K562 (cell line): Measurements from ENCODE around the gene KYAT1. TPM values are rescaled to one million over a fixed set of nuclear protein-coding genes. Genes with fewer than 3 reads are reported as not detected.
A peak's percentile ranks its signal among the peaks of the same experiment; 100 is the strongest.

ENCODE experiments used
- ATAC-seq: fragments of 200-7000 bp; cut with Tn5 transposase; 3 replicates; pipeline ENCODE4 v1.9.1; 2020; ENCODE audit warnings: moderate library complexity
- BruUV-seq: library from RNA; stranded (reverse); fragments of 400-500 nt; replicated peaks from 2 replicates; lab custom pipeline; 2021; lab: Mats Ljungman, UMichigan
- CTCF ChIA-PET: fragments of 300-600 bp; formaldehyde crosslinking; extraction: SDS; loops from one replicate; lab custom pipeline; 2021; ENCODE audit warnings: low intra/inter-chr PET ratio; lab: Yijun Ruan, JAX
- POLR2A ChIA-PET: fragments of 300-600, 350-650 bp; sonication (Branson Sonifier 250); formaldehyde crosslinking; extraction: SDS; loops from one replicate; lab custom pipeline; 2021; ENCODE audit warnings: antibody characterized with exemption, inconsistent platforms; lab: Yijun Ruan, JAX
- DNase-seq, 4 experiments: peaks; one replicate each; pipeline versions ENCODE4 v3.0.0 to v3.0.0-alpha.2; 2011 to 2018; ENCODE audit warnings: low spot score in 3 of 4, mixed read lengths in 3 of 4; ENCODE audit errors: extremely low read depth in 1 of 4
- FAIRE-seq: peaks from 2 replicates; lab custom pipeline; 2011; peaks lifted over from hg19 to GRCh38; lab: Jason Lieb, UNC
- H2AFZ ChIP-seq: 2 replicates; pipeline ENCODE4 v1.6.0; 2011; ENCODE audit warnings: low read depth, low read length, control low read depth, inconsistent platforms
- H3K27ac ChIP-seq: fragments of 200-600 bp; 3 replicates; pipeline ENCODE4 v1.8.0; 2011; ENCODE audit warnings: low read depth, mild to moderate bottlenecking, control low read depth, inconsistent platforms, low read length, moderate library complexity, mixed read lengths; ENCODE audit errors: extremely low read depth
- H3K27me3 ChIP-seq, 2 experiments: fragments of 300-600 bp in 1 of 2; 2 replicates in 1 of 2; 3 replicates in 1 of 2; pipeline versions ENCODE4 v1.6.0 to v1.8.0; 2011; ENCODE audit warnings: inconsistent platforms in 2 of 2, low read length in 2 of 2, mild to moderate bottlenecking in 1 of 2, mixed read lengths in 1 of 2, moderate library complexity in 1 of 2; ENCODE audit not compliant: control insufficient read depth in 2 of 2, insufficient read depth in 2 of 2
- H3K36me3 ChIP-seq: fragments of 300-600 bp; 3 replicates; pipeline ENCODE4 v1.8.0; 2011; ENCODE audit warnings: mild to moderate bottlenecking, low read length, inconsistent platforms; ENCODE audit not compliant: control insufficient read depth, insufficient read depth
- H3K4me1 ChIP-seq, 2 experiments: fragments of 200-600 bp in 1 of 2; replicated peaks in 1 of 2; 2 replicates in 1 of 2; 3 replicates in 1 of 2; pipeline versions ENCODE4 v1.5.1 to v1.8.0; 2011; ENCODE audit warnings: inconsistent platforms in 2 of 2, low read length in 2 of 2, mild to moderate bottlenecking in 1 of 2, mixed read lengths in 1 of 2, moderate library complexity in 1 of 2; ENCODE audit not compliant: control insufficient read depth in 2 of 2, insufficient read depth in 2 of 2
- H3K4me2 ChIP-seq: 2 replicates; pipeline ENCODE4 v1.6.1; 2011; ENCODE audit warnings: low read length, control low read depth, inconsistent platforms, mixed read lengths; ENCODE audit not compliant: insufficient read depth
- H3K4me3 ChIP-seq: fragments of 200-600 bp; sonication (generic), shearing (Covaris generic); 2 replicates; pipeline ENCODE4 v1.5.1; 2016; ENCODE audit warnings: control low read depth, inconsistent platforms
- H3K79me2 ChIP-seq: fragments of 200-600 bp; 3 replicates; pipeline ENCODE4 v1.8.0; 2011; ENCODE audit warnings: low read length, inconsistent platforms; ENCODE audit not compliant: control insufficient read depth, insufficient read depth
- H3K9ac ChIP-seq, 2 experiments: 2 replicates each; pipeline versions ENCODE4 v1.6.0 to v1.6.1; 2011; ENCODE audit warnings: low read depth in 2 of 2, low read length in 2 of 2, control low read depth in 1 of 2, inconsistent platforms in 1 of 2, mild to moderate bottlenecking in 1 of 2, mixed read lengths in 1 of 2; ENCODE audit not compliant: insufficient read depth in 1 of 2
- H3K9me1 ChIP-seq: one replicate; pipeline ENCODE4 v1.6.0; 2011; ENCODE audit warnings: inconsistent platforms, mild to moderate bottlenecking, low read length, moderate library complexity; ENCODE audit not compliant: control insufficient read depth, insufficient read depth
- H3K9me3 ChIP-seq: replicated peaks from 2 replicates; pipeline ENCODE4 v1.5.1; 2011; ENCODE audit warnings: low read depth, low read length, inconsistent platforms; ENCODE audit not compliant: control insufficient read depth, insufficient read depth
- H4K20me1 ChIP-seq: replicated peaks from 2 replicates; pipeline ENCODE4 v1.6.1; 2011; ENCODE audit warnings: low read length, inconsistent platforms, mixed read lengths; ENCODE audit not compliant: control insufficient read depth, insufficient read depth
- CBX3 ChIP-seq, 2 experiments: IDR thresholded peaks; 1 replicate in 1 of 2; 2 replicates in 1 of 2; pipeline ENCODE4 v1.6.1; 2012; ENCODE audit warnings: inconsistent platforms in 2 of 2, low read length in 2 of 2, borderline replicate concordance in 1 of 2, control low read depth in 1 of 2
- HLTF ChIP-seq: fragments of 450-650 bp; IDR thresholded peaks from 2 replicates; pipeline ENCODE4 v1.6.1; 2016
- NUFIP1 ChIP-seq: fragments of 450-650 bp; IDR thresholded peaks from 2 replicates; pipeline ENCODE4 v1.6.1; 2018; ENCODE audit not compliant: partially characterized antibody
- RBM25 ChIP-seq: fragments of 200-400 bp; formaldehyde crosslinking; IDR thresholded peaks from 2 replicates; pipeline ENCODE4 v1.6.1; 2018; ENCODE audit warnings: low read length, low read depth, moderate library complexity; ENCODE audit not compliant: severe bottlenecking
- TAF7 ChIP-seq: fragments of 450-650 bp; IDR thresholded peaks from 2 replicates; pipeline ENCODE4 v1.6.1; 2016; ENCODE audit warnings: missing genetic modification characterization, missing compliant biosample characterization
- WHSC1 ChIP-seq: IDR thresholded peaks from one replicate; pipeline ENCODE4 v1.6.1; 2012; ENCODE audit warnings: low read length, control low read depth, inconsistent platforms
- ZNF184 ChIP-seq: sonication (generic); formaldehyde crosslinking; IDR thresholded peaks from 2 replicates; pipeline ENCODE4 v1.5.0; 2020; ENCODE audit warnings: missing genetic modification reagents
- WGBS: fragments of 100-300 bp; shearing (Covaris generic); methylation state at CpG from one replicate; pipeline ENCODE4 v1.1.6; 2016; ENCODE audit warnings: low coverage, mixed read lengths; ENCODE audit not compliant: insufficient coverage; ENCODE audit errors: missing lambda C conversion rate; 5-methylcytosine and 5-hydroxymethylcytosine counted together
- in situ Hi-C: fragments of 300-500 bp; cut with MboI; formaldehyde crosslinking; loops from 4 replicates; pipeline ENCODE4 v1.15.0; 2018; ENCODE audit warnings: inconsistent platforms, mixed read lengths
- intact Hi-C: fragments of 100-400 bp; cut with micrococcal nuclease; formaldehyde crosslinking; loops from 2 replicates; pipeline ENCODE4 v1.14.2; 2022
- polyA plus RNA-seq, 8 experiments: library from polyadenylated mRNA; depleted of rRNA in 4 of 8; stranded (reverse) in 5 of 8; unstranded in 3 of 8; fragments of >200 nt; fragmentation: Nextera tagmentation in 2 of 8; fragmentation: Illumina TruSeq in 1 of 8; extraction: Ambion mirVana in 2 of 8; extraction: Trizol in 1 of 8; gene quantifications; 2 replicates each; pipeline versions ENCODE4 v1.2.1 to v1.2.3, GENCODE V29; 2011 to 2014; ENCODE audit warnings: inconsistent platforms in 1 of 8, missing spikeins in 1 of 8
- total RNA-seq, 7 experiments: library from RNA; depleted of rRNA in 6 of 7; stranded (reverse); fragments of >200 nt in 6 of 7; fragmentation: Illumina TruSeq in 2 of 7; extraction: Trizol in 2 of 7; gene quantifications; 2 replicates each; pipeline versions ENCODE4 v1.2.1 to v1.2.3, GENCODE V29; 2011 to 2021; ENCODE audit warnings: low replicate concordance in 1 of 7

KYAT1 gene
- total and polyA plus RNA-seq, 9 of the 15 experiments (the other 6 are each of a cell fraction or from before 2014, with no cell fraction given) = 6.4 to 16.8 (median 11.1) TPM

GRCh38 chr9:128785427-128785826, 96.3 kb downstream of the KYAT1 start:
- WGBS = 81% methylated on average over 3 of the region's 6 CpGs
- H3K27me3 ChIP-seq = no peaks in the 10 kb centered on the region
- peaks cover 7% of the 10 kb centered on the region for H3K9me3 ChIP-seq
- H2AFZ ChIP-seq = no peak overlapping the region
- no peak overlapping the region for H3K9ac ChIP-seq
- peaks cover 22% of the 10 kb centered on the region for H3K79me2 ChIP-seq
- BruUV-seq = no TSS peak
- H3K4me3 ChIP-seq = no peak overlapping the region
- no peak overlapping the region for H3K4me2 ChIP-seq
- in situ Hi-C loops = no loop called here
- TF ChIP-seq WHSC1 = no peak
- no peak for TF ChIP-seq TAF7
- peak in 1 of 2 experiments; percentile 27; a peak in 1 of 3 replicates for TF ChIP-seq CBX3 (IDR thresholded peaks at IDR 0.05; ENCODE audit: borderline replicate concordance in 1 of 2, low read length in 2 of 2)
- TF ChIP-seq NUFIP1 = no peak
- TF ChIP-seq HLTF = 0 out of 2 replicates have a peak, but pooled peaks have one; percentile 33
- peak; percentile 52 for TF ChIP-seq RBM25
- 0 out of 2 replicates have a peak, but pooled peaks have one; percentile 56 for TF ChIP-seq ZNF184 (CRISPR knock-in tag)
- ChIA-PET CTCF (no interaction called here), POLR2A (no interaction called here)
- no peak overlapping the region for H3K27ac ChIP-seq
- ATAC-seq (no peak), FAIRE-seq (no peak), DNase-seq (no peak)
- H3K4me1 ChIP-seq = peaks cover 20 to 26% of the 10 kb centered on the region in 2 experiments; a peak in 4 of 5 replicates
- intact Hi-C loops = no loop called here
- no peaks in the 10 kb centered on the region for H4K20me1 ChIP-seq
- no peaks in the 10 kb centered on the region for H3K9me1 ChIP-seq
- H3K36me3 ChIP-seq = peaks cover 11% of the 10 kb centered on the region

Other genes starting within 250 kb of the KYAT1 start
Only the 7 nearest of the 17 such genes appear.
- gene TBC1D13, start 94.7 kb downstream of the KYAT1 start, total RNA-seq (2014; rRNA removed) = 9.9 and 16.6 TPM in 2 replicates
- gene TBC1D13, start 94.7 kb downstream of the KYAT1 start, total RNA-seq (2014; rRNA removed; fragmentation: Illumina TruSeq; extraction: Trizol) = 8.0 and 10.5 TPM in 2 replicates
- 11.4 TPM in 2 replicates for gene TBC1D13, start 94.7 kb downstream of the KYAT1 start, total RNA-seq (2015; rRNA removed; fragmentation: Illumina TruSeq; extraction: Trizol)
- 24.4 and 27.5 TPM in 2 replicates for gene TBC1D13, start 94.7 kb downstream of the KYAT1 start, total RNA-seq (2021)
- 21.7 and 24.9 TPM in 2 replicates for gene TBC1D13, start 94.7 kb downstream of the KYAT1 start, polyA plus RNA-seq (2011; rRNA removed)
- gene TBC1D13, start 94.7 kb downstream of the KYAT1 start, polyA plus RNA-seq (2014; fragmentation: Illumina TruSeq; extraction: Trizol) = 28.7 and 30.5 TPM in 2 replicates
- 1 to 10 TPM; 2.3 to 3.0 TPM for gene TBC1D13, start 94.7 kb downstream of the KYAT1 start, polyA plus RNA-seq (2014; fragmentation: Nextera tagmentation; extraction: Ambion mirVana)
- gene TBC1D13, start 94.7 kb downstream of the KYAT1 start, polyA plus RNA-seq (2014; rRNA removed) = 14.3 and 18.6 TPM in 2 replicates
- 91.0 and 99.6 TPM in 2 replicates for gene ENDOG, start 63.5 kb downstream of the KYAT1 start, total RNA-seq (2014; rRNA removed)
- 6.3 and 8.8 TPM in 2 replicates for gene ENDOG, start 63.5 kb downstream of the KYAT1 start, total RNA-seq (2014; rRNA removed; fragmentation: Illumina TruSeq; extraction: Trizol)
- gene ENDOG, start 63.5 kb downstream of the KYAT1 start, total RNA-seq (2015; rRNA removed; fragmentation: Illumina TruSeq; extraction: Trizol) = 25.5 and 26.3 TPM in 2 replicates
- 83.2 and 84.9 TPM in 2 replicates for gene ENDOG, start 63.5 kb downstream of the KYAT1 start, total RNA-seq (2021)
- gene ENDOG, start 63.5 kb downstream of the KYAT1 start, polyA plus RNA-seq (2011; rRNA removed) = 30.0 and 42.1 TPM in 2 replicates
- gene ENDOG, start 63.5 kb downstream of the KYAT1 start, polyA plus RNA-seq (2014; fragmentation: Illumina TruSeq; extraction: Trizol) = 8.7 and 16.3 TPM in 2 replicates
- gene ENDOG, start 63.5 kb downstream of the KYAT1 start, polyA plus RNA-seq (2014; fragmentation: Nextera tagmentation; extraction: Ambion mirVana) = 1 to 10 TPM; 1.2 to 3.8 TPM
- 77.2 and 80.2 TPM in 2 replicates for gene ENDOG, start 63.5 kb downstream of the KYAT1 start, polyA plus RNA-seq (2014; rRNA removed)
- 42.9 and 51.1 TPM in 2 replicates for gene SPOUT1, start 52.2 kb downstream of the KYAT1 start, total RNA-seq (2014; rRNA removed)
- gene SPOUT1, start 52.2 kb downstream of the KYAT1 start, total RNA-seq (2014; rRNA removed; fragmentation: Illumina TruSeq; extraction: Trizol) = 12.1 and 20.6 TPM in 2 replicates
- 29.5 and 33.6 TPM in 2 replicates for gene SPOUT1, start 52.2 kb downstream of the KYAT1 start, total RNA-seq (2015; rRNA removed; fragmentation: Illumina TruSeq; extraction: Trizol)
- 121 and 133 TPM in 2 replicates for gene SPOUT1, start 52.2 kb downstream of the KYAT1 start, total RNA-seq (2021)
- gene SPOUT1, start 52.2 kb downstream of the KYAT1 start, polyA plus RNA-seq (2011; rRNA removed) = 50.5 and 79.2 TPM in 2 replicates
- gene SPOUT1, start 52.2 kb downstream of the KYAT1 start, polyA plus RNA-seq (2014; fragmentation: Illumina TruSeq; extraction: Trizol) = 37.4 and 49.5 TPM in 2 replicates
- gene SPOUT1, start 52.2 kb downstream of the KYAT1 start, polyA plus RNA-seq (2014; fragmentation: Nextera tagmentation; extraction: Ambion mirVana) = 10 to 100 TPM; 10.6 to 13.2 TPM
- gene SPOUT1, start 52.2 kb downstream of the KYAT1 start, polyA plus RNA-seq (2014; rRNA removed) = 45.2 and 71.9 TPM in 2 replicates
- gene LRRC8A, start 183 bp upstream of the KYAT1 start, total RNA-seq (2014; rRNA removed) = 15.3 and 17.2 TPM in 2 replicates
- 5.5 and 6.4 TPM in 2 replicates for gene LRRC8A, start 183 bp upstream of the KYAT1 start, total RNA-seq (2014; rRNA removed; fragmentation: Illumina TruSeq; extraction: Trizol)
- 8.4 TPM in 2 replicates for gene LRRC8A, start 183 bp upstream of the KYAT1 start, total RNA-seq (2015; rRNA removed; fragmentation: Illumina TruSeq; extraction: Trizol)
- gene LRRC8A, start 183 bp upstream of the KYAT1 start, total RNA-seq (2021) = 23.5 and 24.7 TPM in 2 replicates
- gene LRRC8A, start 183 bp upstream of the KYAT1 start, polyA plus RNA-seq (2011; rRNA removed) = 8.9 and 11.5 TPM in 2 replicates
- 14.0 and 19.8 TPM in 2 replicates for gene LRRC8A, start 183 bp upstream of the KYAT1 start, polyA plus RNA-seq (2014; fragmentation: Illumina TruSeq; extraction: Trizol)
- gene LRRC8A, start 183 bp upstream of the KYAT1 start, polyA plus RNA-seq (2014; fragmentation: Nextera tagmentation; extraction: Ambion mirVana) = 1 to 10 TPM; 2.9 to 3.5 TPM
- gene LRRC8A, start 183 bp upstream of the KYAT1 start, polyA plus RNA-seq (2014; rRNA removed) = 13.4 and 15.4 TPM in 2 replicates
- 0.49 and 1.3 TPM in 2 replicates for gene PHYHD1, start 39.0 kb upstream of the KYAT1 start, total RNA-seq (2014; rRNA removed)
- 0.45 and 0.69 TPM in 2 replicates for gene PHYHD1, start 39.0 kb upstream of the KYAT1 start, total RNA-seq (2014; rRNA removed; fragmentation: Illumina TruSeq; extraction: Trizol)
- gene PHYHD1, start 39.0 kb upstream of the KYAT1 start, total RNA-seq (2015; rRNA removed; fragmentation: Illumina TruSeq; extraction: Trizol) = 0.36 and 0.79 TPM in 2 replicates
- gene PHYHD1, start 39.0 kb upstream of the KYAT1 start, total RNA-seq (2021) = 0.58 and 0.66 TPM in 2 replicates
- 1.2 and 2.1 TPM in 2 replicates for gene PHYHD1, start 39.0 kb upstream of the KYAT1 start, polyA plus RNA-seq (2011; rRNA removed)
- gene PHYHD1, start 39.0 kb upstream of the KYAT1 start, polyA plus RNA-seq (2014; fragmentation: Illumina TruSeq; extraction: Trizol) = 0.80 and 1.0 TPM in 2 replicates
- 1 to 10 TPM in 1 of 2 experiments, under 1 TPM in 1; 0.80 to 1.0 TPM for gene PHYHD1, start 39.0 kb upstream of the KYAT1 start, polyA plus RNA-seq (2014; fragmentation: Nextera tagmentation; extraction: Ambion mirVana)
- 0.32 and 0.91 TPM in 2 replicates for gene PHYHD1, start 39.0 kb upstream of the KYAT1 start, polyA plus RNA-seq (2014; rRNA removed)
- 11.7 and 18.4 TPM in 2 replicates for gene DOLK, start 65.7 kb upstream of the KYAT1 start, total RNA-seq (2014; rRNA removed)
- gene DOLK, start 65.7 kb upstream of the KYAT1 start, total RNA-seq (2014; rRNA removed; fragmentation: Illumina TruSeq; extraction: Trizol) = 7.5 and 8.4 TPM in 2 replicates
- 13.7 and 14.0 TPM in 2 replicates for gene DOLK, start 65.7 kb upstream of the KYAT1 start, total RNA-seq (2015; rRNA removed; fragmentation: Illumina TruSeq; extraction: Trizol)
- gene DOLK, start 65.7 kb upstream of the KYAT1 start, total RNA-seq (2021) = 14.2 and 14.7 TPM in 2 replicates
- 10.8 and 13.0 TPM in 2 replicates for gene DOLK, start 65.7 kb upstream of the KYAT1 start, polyA plus RNA-seq (2011; rRNA removed)
- gene DOLK, start 65.7 kb upstream of the KYAT1 start, polyA plus RNA-seq (2014; fragmentation: Illumina TruSeq; extraction: Trizol) = 14.0 and 15.0 TPM in 2 replicates
- gene DOLK, start 65.7 kb upstream of the KYAT1 start, polyA plus RNA-seq (2014; fragmentation: Nextera tagmentation; extraction: Ambion mirVana) = 1 to 10 TPM; 2.6 to 3.7 TPM
- 10.6 and 11.1 TPM in 2 replicates for gene DOLK, start 65.7 kb upstream of the KYAT1 start, polyA plus RNA-seq (2014; rRNA removed)
- gene NUP188, start 65.7 kb upstream of the KYAT1 start, total RNA-seq (2014; rRNA removed) = 64.3 and 92.3 TPM in 2 replicates
- 66.6 and 84.5 TPM in 2 replicates for gene NUP188, start 65.7 kb upstream of the KYAT1 start, total RNA-seq (2014; rRNA removed; fragmentation: Illumina TruSeq; extraction: Trizol)
- gene NUP188, start 65.7 kb upstream of the KYAT1 start, total RNA-seq (2015; rRNA removed; fragmentation: Illumina TruSeq; extraction: Trizol) = 69.9 and 70.6 TPM in 2 replicates
- 123 and 135 TPM in 2 replicates for gene NUP188, start 65.7 kb upstream of the KYAT1 start, total RNA-seq (2021)
- 71.2 and 106 TPM in 2 replicates for gene NUP188, start 65.7 kb upstream of the KYAT1 start, polyA plus RNA-seq (2011; rRNA removed)
- gene NUP188, start 65.7 kb upstream of the KYAT1 start, polyA plus RNA-seq (2014; fragmentation: Illumina TruSeq; extraction: Trizol) = 107 and 110 TPM in 2 replicates
- gene NUP188, start 65.7 kb upstream of the KYAT1 start, polyA plus RNA-seq (2014; fragmentation: Nextera tagmentation; extraction: Ambion mirVana) = 10 to 100 TPM; 11.7 to 17.9 TPM
- gene NUP188, start 65.7 kb upstream of the KYAT1 start, polyA plus RNA-seq (2014; rRNA removed) = 64.7 and 70.6 TPM in 2 replicates